Lower lobe of right lung (tissue), 2 donors: ENCODE measurements around the gene HNRNPLL. TPM values are rescaled to one million over a fixed set of nuclear protein-coding genes. Genes with fewer than 3 reads are reported as not detected.

Experiments
- ATAC-seq, 2 donors: fragments of 200-7000 bp; cut with Tn5 transposase; one replicate each; pipeline ENCODE4 v1.9.1; 2020 to 2022; ENCODE audit warnings: mild to moderate bottlenecking in 2 of 2, moderate library complexity in 2 of 2
- DNase-seq: peaks from one replicate; pipeline ENCODE4 v3.0.0-alpha.2; 2020
- H3K27ac ChIP-seq: fragments of 200-600 bp; one replicate; pipeline ENCODE4 v1.8.0; 2022
- H3K27me3 ChIP-seq: fragments of 200-600 bp; one replicate; pipeline ENCODE4 v1.8.0; 2022; ENCODE audit warnings: low read depth
- H3K36me3 ChIP-seq: fragments of 200-600 bp; one replicate; pipeline ENCODE4 v1.8.0; 2022; ENCODE audit warnings: mild to moderate bottlenecking
- H3K4me1 ChIP-seq: fragments of 200-600 bp; one replicate; pipeline ENCODE4 v1.8.0; 2022
- H3K4me3 ChIP-seq: fragments of 200-600 bp; one replicate; pipeline ENCODE4 v1.8.0; 2022; ENCODE audit warnings: mild to moderate bottlenecking
- H3K9me3 ChIP-seq: fragments of 200-600 bp; one replicate; pipeline ENCODE4 v1.8.0; 2022
- intact Hi-C: fragments of 100-400 bp; cut with DNase I; formaldehyde crosslinking; loops from one replicate; pipeline ENCODE4 v1.11.0; 2022
- total RNA-seq: library from RNA; stranded (reverse); fragmentation: NEBNext Ultra II Directional; extraction: Animal tissue kit (Norgen Biotek cat#: 25700); gene quantifications from one replicate; pipeline ENCODE4 v1.2.1, GENCODE V29; 2021
- TF ChIP-seq, protein P1 (sequence below): fragments of 200-600 bp; IDR thresholded peaks from one replicate; pipeline ENCODE4 v1.8.0; 2022; ENCODE audit warnings: antibody characterized with exemption, mild to moderate bottlenecking
- donor health status: DM: no; HTN: yes; CAD: no; lungs with severe emphysema.

The HNRNPLL gene
- total RNA-seq, 1 donor from 2014 or later, result 38.8 TPM

DNA sequence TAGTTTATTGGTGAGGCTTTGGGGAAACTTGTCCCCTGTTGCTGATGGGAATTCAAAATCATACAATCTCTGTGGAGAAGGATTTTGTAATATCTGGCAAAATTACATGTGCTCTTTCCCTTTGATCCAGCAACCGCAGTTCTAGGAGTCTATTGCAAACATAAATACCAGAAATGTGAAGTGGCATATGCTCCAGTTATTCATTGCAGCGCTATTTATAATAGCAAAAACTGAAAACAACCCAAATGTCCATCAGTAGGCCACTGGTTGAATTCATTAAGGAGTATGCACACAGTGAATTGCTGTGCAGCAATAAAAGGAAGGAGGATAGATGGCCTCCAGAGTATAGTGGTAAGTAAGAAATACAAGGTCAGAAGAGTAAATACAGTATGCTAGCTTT, 76.5 kb downstream of the HNRNPLL start:
- Histone ChIP-seq H3K4me3 (no peak overlapping the region), H3K27me3 (peaks cover 3% of the 10 kb centered on the region), H3K36me3 (no peaks in the 10 kb centered on the region), H3K27ac (no peak overlapping the region), H3K9me3 (no peaks in the 10 kb centered on the region), H3K4me1 (peaks cover 11% of the 10 kb centered on the region)
- no peak for DNase-seq
- peak in 1 of 2 donors; percentile 38 for ATAC-seq
- TF ChIP-seq, protein P1, sequence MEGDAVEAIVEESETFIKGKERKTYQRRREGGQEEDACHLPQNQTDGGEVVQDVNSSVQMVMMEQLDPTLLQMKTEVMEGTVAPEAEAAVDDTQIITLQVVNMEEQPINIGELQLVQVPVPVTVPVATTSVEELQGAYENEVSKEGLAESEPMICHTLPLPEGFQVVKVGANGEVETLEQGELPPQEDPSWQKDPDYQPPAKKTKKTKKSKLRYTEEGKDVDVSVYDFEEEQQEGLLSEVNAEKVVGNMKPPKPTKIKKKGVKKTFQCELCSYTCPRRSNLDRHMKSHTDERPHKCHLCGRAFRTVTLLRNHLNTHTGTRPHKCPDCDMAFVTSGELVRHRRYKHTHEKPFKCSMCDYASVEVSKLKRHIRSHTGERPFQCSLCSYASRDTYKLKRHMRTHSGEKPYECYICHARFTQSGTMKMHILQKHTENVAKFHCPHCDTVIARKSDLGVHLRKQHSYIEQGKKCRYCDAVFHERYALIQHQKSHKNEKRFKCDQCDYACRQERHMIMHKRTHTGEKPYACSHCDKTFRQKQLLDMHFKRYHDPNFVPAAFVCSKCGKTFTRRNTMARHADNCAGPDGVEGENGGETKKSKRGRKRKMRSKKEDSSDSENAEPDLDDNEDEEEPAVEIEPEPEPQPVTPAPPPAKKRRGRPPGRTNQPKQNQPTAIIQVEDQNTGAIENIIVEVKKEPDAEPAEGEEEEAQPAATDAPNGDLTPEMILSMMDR, result no peak
- intact Hi-C loops, result no loop called here

DNA sequence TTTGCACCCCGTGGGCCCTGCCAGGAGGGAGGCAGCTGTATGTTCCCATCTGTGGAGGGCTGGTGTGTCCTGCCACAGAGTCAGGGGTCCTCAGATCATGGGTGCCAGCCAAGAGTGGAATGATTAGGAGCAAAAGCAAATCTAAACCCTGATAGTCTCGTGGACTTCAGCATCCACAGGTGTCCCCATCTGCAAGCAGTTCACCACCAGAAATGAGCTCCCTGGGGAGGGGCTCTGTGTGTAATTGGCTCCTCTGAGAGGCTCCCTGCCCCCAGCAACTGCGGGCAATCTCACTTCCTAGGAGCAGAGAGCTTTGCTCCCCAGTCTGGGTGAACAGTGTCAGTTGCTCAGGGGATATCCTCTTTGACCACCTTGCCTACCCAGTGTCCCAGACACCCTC, 78.1 kb downstream of the HNRNPLL start:
- Histone ChIP-seq H3K4me3 (no peak overlapping the region), H3K27ac (no peak overlapping the region), H3K36me3 (no peaks in the 10 kb centered on the region), H3K9me3 (no peaks in the 10 kb centered on the region), H3K27me3 (peaks cover 3% of the 10 kb centered on the region), H3K4me1 (peaks cover 11% of the 10 kb centered on the region)
- no peak for DNase-seq
- ATAC-seq, result no peak
- intact Hi-C loops, result no loop called here
- TF ChIP-seq, protein P1, result no peak

DNA sequence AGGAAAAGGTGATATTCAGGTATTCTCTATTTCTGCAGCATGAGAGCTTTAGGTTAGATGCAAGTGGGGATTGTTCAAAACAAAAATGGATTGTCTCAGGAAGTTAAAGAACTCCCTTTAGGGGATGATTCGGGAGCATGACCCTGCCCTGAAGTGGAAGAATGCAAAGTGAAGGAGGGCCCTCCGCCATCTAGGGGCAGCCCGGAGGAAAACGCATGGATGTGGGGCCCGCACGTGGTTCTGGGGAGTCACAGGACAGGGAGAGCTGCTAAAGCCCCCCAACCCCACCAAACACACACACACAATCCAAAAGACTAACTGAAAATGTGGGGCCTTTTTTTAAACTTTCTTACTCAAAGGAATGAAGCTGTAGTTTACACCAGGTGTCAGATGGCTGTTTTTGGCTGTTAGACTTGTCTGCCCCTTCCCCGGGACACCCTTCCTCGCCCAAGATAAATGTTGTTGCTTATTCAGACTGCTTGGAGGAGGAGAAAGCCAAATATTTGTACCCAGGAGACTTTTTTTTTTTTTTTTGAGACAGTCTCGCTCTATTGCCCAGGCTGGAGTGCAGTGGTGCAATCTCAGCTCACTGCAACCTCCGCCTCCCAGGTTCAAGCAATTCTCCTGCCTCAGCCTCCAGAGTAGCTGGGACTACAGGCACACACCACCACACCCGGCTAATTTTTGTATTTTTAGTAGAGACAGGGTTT, 78.8 kb downstream of the HNRNPLL start:
- Histone ChIP-seq H3K9me3 (no peaks in the 10 kb centered on the region), H3K4me1 (peaks cover 11% of the 10 kb centered on the region), H3K36me3 (no peaks in the 10 kb centered on the region), H3K27ac (no peak overlapping the region), H3K27me3 (peaks cover 3% of the 10 kb centered on the region), H3K4me3 (no peak overlapping the region)
- ATAC-seq (no peak), DNase-seq (no peak)
- intact Hi-C loops, result no loop called here
- TF ChIP-seq, protein P1, result no peak

DNA sequence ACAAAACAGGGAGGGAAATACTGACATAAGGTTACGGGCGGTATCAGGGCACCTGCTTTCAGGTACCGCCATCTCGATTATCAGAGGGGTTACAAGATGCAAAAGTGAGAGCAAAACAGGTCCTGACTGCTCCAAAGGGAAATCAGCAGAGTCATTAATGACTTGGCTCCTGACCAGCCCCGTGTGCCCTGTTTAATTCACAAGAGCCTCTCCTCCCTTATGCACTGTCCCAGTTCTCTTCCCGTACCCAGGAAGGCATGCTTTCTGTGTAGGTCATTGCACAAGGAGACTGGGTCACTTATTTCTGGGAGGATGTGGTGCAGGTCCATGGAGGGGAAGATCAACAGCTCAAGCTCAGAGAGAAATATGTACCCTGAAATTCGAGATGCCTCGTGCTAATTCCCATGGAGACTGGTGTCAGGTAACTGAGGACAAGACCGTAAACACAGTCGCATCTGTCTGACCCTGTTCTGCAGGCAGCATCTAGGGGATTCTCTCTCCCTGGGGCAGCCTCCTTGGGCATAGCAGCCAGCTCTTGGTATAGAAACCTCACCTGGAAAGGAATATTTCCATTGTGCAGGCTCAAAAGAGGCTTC, 79.9 kb downstream of the HNRNPLL start:
- Histone ChIP-seq H3K27ac (no peak overlapping the region), H3K27me3 (peaks cover under 1% of the 10 kb centered on the region), H3K4me3 (no peak overlapping the region), H3K36me3 (no peaks in the 10 kb centered on the region), H3K9me3 (no peaks in the 10 kb centered on the region), H3K4me1 (peaks cover 4% of the 10 kb centered on the region)
- TF ChIP-seq, protein P1, result no peak
- no peak for DNase-seq
- intact Hi-C loops, result no loop called here
- ATAC-seq, result no peak

DNA sequence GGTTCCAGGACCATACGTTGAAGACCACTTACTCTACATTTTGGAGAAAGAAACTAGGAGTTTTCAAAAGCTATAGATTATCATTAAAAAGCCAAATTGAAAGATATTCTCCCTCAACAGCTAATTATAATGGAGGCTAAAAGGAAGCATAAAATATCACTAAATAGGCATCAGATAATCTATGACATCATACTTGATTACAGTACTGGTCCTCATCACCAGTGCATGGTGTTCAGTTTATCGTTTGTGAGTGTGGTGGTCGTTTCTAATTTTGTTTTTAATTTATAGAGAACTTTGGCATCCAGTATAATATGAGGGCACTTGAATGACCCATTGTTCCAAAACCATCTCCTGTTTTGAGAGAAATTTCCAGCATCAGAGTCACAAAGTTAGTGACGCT, 80.9 kb downstream of the HNRNPLL start:
- Histone ChIP-seq H3K9me3 (no peaks in the 10 kb centered on the region), H3K27me3 (no peaks in the 10 kb centered on the region), H3K4me1 (no peaks in the 10 kb centered on the region), H3K4me3 (no peak overlapping the region), H3K27ac (no peak overlapping the region), H3K36me3 (no peaks in the 10 kb centered on the region)
- TF ChIP-seq, protein P1, result no peak
- DNase-seq, result no peak
- no peak for ATAC-seq
- intact Hi-C loops, result no loop called here
